Uterus (tissue), 4 donors: Measurements from ENCODE around the gene KCNJ15. TPM values are rescaled to one million over a fixed set of nuclear protein-coding genes. Genes with fewer than 3 reads are reported as not detected.

Experiments used
- DNase-seq, 2 donors: peaks; one replicate each; pipeline ENCODE4 v3.0.0-alpha.2; 2019 to 2020
- H3K27ac ChIP-seq, 2 donors: fragments of 200-600 bp; sonication (generic); 1 replicate in 1 of 2; 2 replicates in 1 of 2; pipeline ENCODE4 v1.5.1; 2016 to 2018
- H3K27me3 ChIP-seq, 2 donors: fragments of 200-600 bp; sonication (generic); one replicate each; pipeline ENCODE4 v1.5.1; 2018 to 2019; ENCODE audit warnings: control low read depth in 1 of 2
- H3K36me3 ChIP-seq, 2 donors: fragments of 200-600 bp; sonication (generic); one replicate each; pipeline ENCODE4 v1.5.1; 2019; ENCODE audit warnings: control low read depth in 1 of 2
- H3K4me1 ChIP-seq, 2 donors: fragments of 200-600 bp; sonication (generic); one replicate each; pipeline ENCODE4 v1.5.1; 2018 to 2019; ENCODE audit warnings: control low read depth in 1 of 2
- H3K4me3 ChIP-seq, 2 donors: fragments of 200-600 bp; sonication (generic); 1 replicate in 1 of 2; 2 replicates in 1 of 2; pipeline ENCODE4 v1.5.1; 2018 to 2019; ENCODE audit warnings: mild to moderate bottlenecking in 1 of 2
- H3K9me3 ChIP-seq, 2 donors: fragments of 200-600 bp; sonication (generic); one replicate each; pipeline ENCODE4 v1.5.1; 2019; ENCODE audit warnings: control low read depth in 1 of 2
- POLR2A ChIP-seq, 2 donors: fragments of 450-650 bp; IDR thresholded peaks; one replicate each; pipeline ENCODE4 v1.6.1; 2016; ENCODE audit warnings: antibody characterized with exemption in 2 of 2, mild to moderate bottlenecking in 1 of 2, moderate library complexity in 1 of 2
- intact Hi-C: fragments of 100-400 bp; cut with DNase I; formaldehyde crosslinking; loops from one replicate; pipeline ENCODE4 v1.15.1; 2023; ENCODE audit warnings: low total_unique reads
- total RNA-seq, 4 donors: library from RNA; depleted of rRNA in 3 of 4; stranded (reverse); fragments of >200 nt in 3 of 4; gene quantifications; one replicate each; pipeline versions ENCODE4 v1.1.0 to v1.2.4, GENCODE V29; 2014 to 2023
- TF ChIP-seq, protein P1 (sequence below), 4 experiments: fragments of 200-600 bp in 2 of 4; fragments of 450-650 bp in 2 of 4; sonication (generic) in 2 of 4; IDR thresholded peaks; one replicate each; pipeline ENCODE4 v1.5.1; 2016 to 2019; ENCODE audit warnings: antibody characterized with exemption in 4 of 4, mild to moderate bottlenecking in 2 of 4, moderate library complexity in 1 of 4
- donor health status: DM: yes; HTN: yes; CAD: no.

Gene KCNJ15
- 1 to 10 TPM in 1 of 4 donors, under 1 TPM in 3; 0.21 to 1.1 (median 0.28) TPM for total RNA-seq

DNA sequence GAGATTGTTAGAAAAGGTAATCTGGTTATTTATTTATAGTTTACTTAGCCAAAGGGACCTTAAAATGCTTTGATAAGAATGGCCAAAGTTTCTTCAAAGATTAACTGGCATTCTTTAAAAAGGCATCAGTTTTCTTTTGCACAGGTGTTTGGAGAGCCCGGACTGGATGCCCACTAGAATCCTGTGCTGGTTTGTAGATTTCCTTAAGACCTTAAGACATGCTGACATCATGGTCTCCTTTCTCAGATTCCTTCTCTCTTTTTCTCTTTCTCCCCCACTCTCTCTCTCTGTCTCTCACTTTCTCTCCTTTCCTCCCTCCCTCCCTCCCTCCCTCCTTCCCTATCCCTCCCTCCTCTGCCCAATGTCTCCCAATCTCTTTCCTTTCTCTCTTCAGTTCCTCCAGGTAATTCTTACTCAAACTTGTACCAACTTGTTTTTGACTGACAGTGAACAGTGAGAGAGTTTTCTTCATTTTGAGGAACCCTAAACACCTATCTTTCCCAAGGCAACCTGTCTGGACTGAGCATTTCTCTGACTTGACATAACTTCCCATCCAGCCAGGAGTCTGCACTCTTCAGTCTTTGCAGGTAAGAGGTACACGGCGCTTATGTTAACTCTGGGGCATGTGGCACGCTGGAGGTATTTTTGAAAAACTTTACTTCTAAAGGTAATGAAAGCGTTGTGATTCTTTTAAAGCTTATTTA is at the start of gene KCNJ15:
TSS of gene KCNJ15 (plus strand) at position 393 of the 704 bp plus-strand sequence. CDS start 42,271 bp downstream, outside the sequence.
- Histone ChIP-seq H3K27ac (no peak within 1 kb of the TSS), H3K4me3 (no peak within 1 kb of the TSS), H3K9me3 (no peaks in the 10 kb centered on the region), H3K4me1 (no peaks in the 10 kb centered on the region), H3K36me3 (no peaks in the 10 kb centered on the region), H3K27me3 (no peaks in the 10 kb centered on the region)
- TF ChIP-seq, protein P1, sequence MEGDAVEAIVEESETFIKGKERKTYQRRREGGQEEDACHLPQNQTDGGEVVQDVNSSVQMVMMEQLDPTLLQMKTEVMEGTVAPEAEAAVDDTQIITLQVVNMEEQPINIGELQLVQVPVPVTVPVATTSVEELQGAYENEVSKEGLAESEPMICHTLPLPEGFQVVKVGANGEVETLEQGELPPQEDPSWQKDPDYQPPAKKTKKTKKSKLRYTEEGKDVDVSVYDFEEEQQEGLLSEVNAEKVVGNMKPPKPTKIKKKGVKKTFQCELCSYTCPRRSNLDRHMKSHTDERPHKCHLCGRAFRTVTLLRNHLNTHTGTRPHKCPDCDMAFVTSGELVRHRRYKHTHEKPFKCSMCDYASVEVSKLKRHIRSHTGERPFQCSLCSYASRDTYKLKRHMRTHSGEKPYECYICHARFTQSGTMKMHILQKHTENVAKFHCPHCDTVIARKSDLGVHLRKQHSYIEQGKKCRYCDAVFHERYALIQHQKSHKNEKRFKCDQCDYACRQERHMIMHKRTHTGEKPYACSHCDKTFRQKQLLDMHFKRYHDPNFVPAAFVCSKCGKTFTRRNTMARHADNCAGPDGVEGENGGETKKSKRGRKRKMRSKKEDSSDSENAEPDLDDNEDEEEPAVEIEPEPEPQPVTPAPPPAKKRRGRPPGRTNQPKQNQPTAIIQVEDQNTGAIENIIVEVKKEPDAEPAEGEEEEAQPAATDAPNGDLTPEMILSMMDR (IDR thresholded peaks at IDR 0.05), result no peak
- TF ChIP-seq POLR2A (IDR thresholded peaks at IDR 0.05), result no peak
- DNase-seq, result no peak
- intact Hi-C loops, result no loop called here

DNA sequence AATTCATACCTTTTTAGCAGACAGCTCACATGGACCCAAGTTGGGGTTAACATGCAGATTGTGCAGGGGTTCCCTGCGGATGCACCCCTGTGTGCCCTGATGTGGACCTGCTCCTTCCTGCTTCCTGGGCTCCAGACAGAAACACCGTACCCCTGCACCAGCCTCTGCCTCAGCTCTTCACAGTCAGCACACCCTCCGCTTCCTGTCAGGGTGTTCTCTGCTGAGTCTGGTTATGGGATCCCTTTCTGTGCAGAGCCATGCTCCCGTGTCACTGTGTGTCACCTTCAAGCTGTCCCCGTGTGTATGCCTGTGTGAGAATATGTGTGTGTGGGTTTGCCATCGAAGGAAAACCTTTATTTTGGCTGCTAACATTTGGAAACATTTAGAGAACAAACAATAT is 48.7 kb upstream of the KCNJ15 start:
- H3K36me3 ChIP-seq, result no peaks in the 10 kb centered on the region
- no peak overlapping the region for H3K27ac ChIP-seq
- no peak for DNase-seq
- no peaks in the 10 kb centered on the region for H3K4me1 ChIP-seq
- no peak for TF ChIP-seq POLR2A (IDR thresholded peaks at IDR 0.05)
- TF ChIP-seq, protein P1 (IDR thresholded peaks at IDR 0.05), result no peak
- H3K27me3 ChIP-seq, result peaks cover 0 to 3% of the 10 kb centered on the region in 2 donors
- peaks cover 0 to 2% of the 10 kb centered on the region in 2 donors for H3K9me3 ChIP-seq
- no peak overlapping the region for H3K4me3 ChIP-seq
- intact Hi-C loops, result no loop called here

DNA sequence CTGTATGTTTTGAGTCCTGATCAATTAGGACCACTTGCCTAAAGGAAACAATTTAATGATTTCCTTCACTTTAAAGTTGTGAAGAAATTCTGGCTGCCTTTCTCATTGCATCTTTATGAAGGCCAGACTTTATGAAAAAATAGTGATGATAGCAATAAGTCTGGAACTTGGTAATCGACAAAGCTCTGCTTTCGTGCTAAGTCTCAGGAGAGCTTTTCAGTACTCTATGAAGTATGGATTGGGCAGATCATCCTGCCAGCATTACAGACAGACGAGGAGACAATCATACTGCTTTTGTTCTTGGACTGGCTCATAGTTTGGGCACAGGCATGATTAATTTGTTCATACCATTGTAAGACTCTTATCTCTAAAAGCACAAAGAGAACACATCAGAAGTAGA is 45.5 kb upstream of the KCNJ15 start:
- H3K36me3 ChIP-seq, result no peaks in the 10 kb centered on the region
- peaks cover 0 to 2% of the 10 kb centered on the region in 2 donors for H3K9me3 ChIP-seq
- intact Hi-C loops, result loop anchor here (10.0 kb wide), 1 partner anchor 247 kb away; no protein-coding TSS in a partner anchor
- H3K4me3 ChIP-seq, result no peak overlapping the region
- no peak for DNase-seq
- H3K27ac ChIP-seq, result no peak overlapping the region
- no peaks in the 10 kb centered on the region for H3K4me1 ChIP-seq
- TF ChIP-seq, protein P1 (IDR thresholded peaks at IDR 0.05), result no peak
- TF ChIP-seq POLR2A (IDR thresholded peaks at IDR 0.05), result no peak
- H3K27me3 ChIP-seq, result peaks cover 0 to 3% of the 10 kb centered on the region in 2 donors

DNA sequence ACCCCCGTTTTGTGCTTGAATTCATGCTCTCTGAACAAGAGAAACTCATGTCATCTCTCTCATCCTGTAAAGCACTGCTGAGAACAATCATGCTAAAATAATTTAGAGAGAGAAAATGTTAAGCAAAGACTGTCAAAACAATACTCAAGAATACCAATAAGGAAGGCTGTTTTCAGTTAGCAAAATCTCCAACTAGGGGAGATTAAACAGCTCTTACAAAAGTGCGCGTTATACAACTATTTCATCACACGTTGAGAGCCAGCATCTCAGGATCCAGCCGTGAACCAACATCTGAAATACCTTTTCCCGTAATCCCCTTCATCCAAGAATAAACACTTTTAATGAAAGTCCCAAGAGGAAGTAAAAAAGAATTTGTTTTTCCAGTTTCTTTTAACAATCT is 44.1 kb upstream of the KCNJ15 start:
- Histone ChIP-seq H3K27me3 (peaks cover 0 to 3% of the 10 kb centered on the region in 2 donors), H3K36me3 (no peaks in the 10 kb centered on the region), H3K4me1 (no peaks in the 10 kb centered on the region), H3K4me3 (no peak overlapping the region), H3K27ac (no peak overlapping the region), H3K9me3 (peaks cover 0 to 2% of the 10 kb centered on the region in 2 donors)
- TF ChIP-seq, protein P1 (IDR thresholded peaks at IDR 0.05), result no peak
- no peak for TF ChIP-seq POLR2A (IDR thresholded peaks at IDR 0.05)
- intact Hi-C loops, result loop anchor here (10.0 kb wide), 1 partner anchor 248 kb away; no protein-coding TSS in a partner anchor
- no peak for DNase-seq

DNA sequence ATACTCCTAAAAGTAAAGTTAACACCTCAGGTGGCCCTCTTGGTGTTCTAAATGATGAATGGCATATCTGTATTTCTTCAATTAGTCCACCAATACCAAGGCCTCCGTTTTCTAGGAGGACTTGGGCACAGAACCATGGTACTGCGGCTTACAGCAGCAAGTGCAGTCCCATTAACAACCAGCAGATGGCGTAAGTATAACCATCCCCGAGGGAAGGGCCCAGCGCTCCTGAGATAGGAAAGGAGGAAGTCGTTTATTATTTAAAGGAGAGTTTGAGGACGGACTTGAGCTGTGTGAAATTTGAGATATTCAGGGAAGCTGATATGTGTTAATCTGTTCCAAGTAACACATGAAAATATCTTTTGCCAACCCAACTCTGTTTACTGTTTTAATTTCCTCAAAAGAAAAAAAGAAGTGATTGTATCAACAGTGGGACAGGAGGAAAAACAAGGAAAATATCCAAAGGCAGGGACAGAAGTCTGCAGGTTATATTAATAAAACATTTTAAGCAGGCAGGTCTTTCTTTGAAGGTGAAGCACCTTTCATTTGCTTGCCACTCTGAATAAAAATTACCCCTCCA is 37.7 kb upstream of the KCNJ15 start:
- Histone ChIP-seq H3K27me3 (no peaks in the 10 kb centered on the region), H3K36me3 (no peaks in the 10 kb centered on the region), H3K4me3 (no peak overlapping the region), H3K4me1 (no peaks in the 10 kb centered on the region), H3K27ac (no peak overlapping the region), H3K9me3 (peaks cover 0 to 7% of the 10 kb centered on the region in 2 donors)
- DNase-seq, result peak; percentile 40 to 62
- no peak for TF ChIP-seq POLR2A (IDR thresholded peaks at IDR 0.05)
- TF ChIP-seq, protein P1 (IDR thresholded peaks at IDR 0.05), result peak; percentile 79 to 90 (median 82)
- intact Hi-C loops, result loop anchor here (5.0 to 10.0 kb wide), 2 partner anchors 133 to 254 kb away; no protein-coding TSS in a partner anchor
